K562 (cell line): ENCODE measurements around the gene MED22. TPM values are rescaled to one million over a fixed set of nuclear protein-coding genes. Genes with fewer than 3 reads are reported as not detected.
A peak's percentile ranks its signal among the peaks of the same experiment; 100 is the strongest.

Experiments used
- C11orf30 ChIP-seq: fragments of 450-650 bp; IDR thresholded peaks from 2 replicates; pipeline ENCODE4 v1.6.1; 2016; ENCODE audit warnings: low read depth, mild to moderate bottlenecking
- EHMT2 ChIP-seq: fragments of 450-650 bp; IDR thresholded peaks from 2 replicates; pipeline ENCODE4 v1.6.1; 2018; ENCODE audit warnings: antibody characterized with exemption
- ELF4 ChIP-seq: fragments of 450-650 bp; formaldehyde crosslinking; IDR thresholded peaks from 2 replicates; pipeline ENCODE4 v1.4.0; 2022; ENCODE audit warnings: missing genetic modification characterization
- ZC3H11A ChIP-seq: IDR thresholded peaks from 2 replicates; pipeline ENCODE4 v1.6.1; 2012; ENCODE audit warnings: low read depth, low read length, improper control_type of control experiment
- ZNF217 ChIP-seq: sonication (generic); formaldehyde crosslinking; IDR thresholded peaks from 2 replicates; pipeline ENCODE4 v1.8.0; 2022; ENCODE audit warnings: mild to moderate bottlenecking, missing genetic modification reagents
- ZNF263 ChIP-seq: sonication (generic); formaldehyde crosslinking; IDR thresholded peaks from 2 replicates; pipeline ENCODE4 v1.8.0; 2022; ENCODE audit warnings: mild to moderate bottlenecking, missing genetic modification reagents, borderline replicate concordance
- ZNF699 ChIP-seq: fragments of 250-450 bp; sonication (Bioruptor Pico); IDR thresholded peaks from 2 replicates; pipeline ENCODE4 v1.8.0; 2021; ENCODE audit warnings: mild to moderate bottlenecking, moderate library complexity; ENCODE audit not compliant: insufficient replicate concordance
- ZNF764 ChIP-seq: fragments of 250-450 bp; sonication (Bioruptor Pico); IDR thresholded peaks from 2 replicates; pipeline ENCODE4 v1.4.0; 2020; ENCODE audit warnings: low read depth, mild to moderate bottlenecking, moderate library complexity
- polyA plus RNA-seq, 8 experiments: library from polyadenylated mRNA; depleted of rRNA in 4 of 8; stranded (reverse) in 5 of 8; unstranded in 3 of 8; fragments of >200 nt; fragmentation: Nextera tagmentation in 2 of 8; fragmentation: Illumina TruSeq in 1 of 8; extraction: Ambion mirVana in 2 of 8; extraction: Trizol in 1 of 8; gene quantifications; 2 replicates each; pipeline versions ENCODE4 v1.2.1 to v1.2.3, GENCODE V29; 2011 to 2014; ENCODE audit warnings: inconsistent platforms in 1 of 8, missing spikeins in 1 of 8
- total RNA-seq, 7 experiments: library from RNA; depleted of rRNA in 6 of 7; stranded (reverse); fragments of >200 nt in 6 of 7; fragmentation: Illumina TruSeq in 2 of 7; extraction: Trizol in 2 of 7; gene quantifications; 2 replicates each; pipeline versions ENCODE4 v1.2.1 to v1.2.3, GENCODE V29; 2011 to 2021; ENCODE audit warnings: low replicate concordance in 1 of 7
- TF ChIP-seq, protein P1 (sequence below): fragments of 450-650 bp; IDR thresholded peaks from 2 replicates; pipeline ENCODE4 v1.6.1; 2016; ENCODE audit warnings: low read depth
- TF ChIP-seq, protein P2 (sequence below): fragments of 250-450 bp; sonication (Bioruptor Pico); IDR thresholded peaks from 2 replicates; pipeline ENCODE4 v1.5.0; 2021
- TF ChIP-seq, protein P3 (sequence below): fragments of 200-400 bp; formaldehyde crosslinking; IDR thresholded peaks from 2 replicates; pipeline ENCODE4 v1.6.1; 2017; ENCODE audit warnings: mild to moderate bottlenecking, low read depth, low read length, moderate library complexity

The MED22 gene
- total and polyA plus RNA-seq, 9 of the 15 experiments (the other 6 are each of a cell fraction or from before 2014, with no cell fraction given): 0.73 to 35.6 (median 22.3) TPM

DNA sequence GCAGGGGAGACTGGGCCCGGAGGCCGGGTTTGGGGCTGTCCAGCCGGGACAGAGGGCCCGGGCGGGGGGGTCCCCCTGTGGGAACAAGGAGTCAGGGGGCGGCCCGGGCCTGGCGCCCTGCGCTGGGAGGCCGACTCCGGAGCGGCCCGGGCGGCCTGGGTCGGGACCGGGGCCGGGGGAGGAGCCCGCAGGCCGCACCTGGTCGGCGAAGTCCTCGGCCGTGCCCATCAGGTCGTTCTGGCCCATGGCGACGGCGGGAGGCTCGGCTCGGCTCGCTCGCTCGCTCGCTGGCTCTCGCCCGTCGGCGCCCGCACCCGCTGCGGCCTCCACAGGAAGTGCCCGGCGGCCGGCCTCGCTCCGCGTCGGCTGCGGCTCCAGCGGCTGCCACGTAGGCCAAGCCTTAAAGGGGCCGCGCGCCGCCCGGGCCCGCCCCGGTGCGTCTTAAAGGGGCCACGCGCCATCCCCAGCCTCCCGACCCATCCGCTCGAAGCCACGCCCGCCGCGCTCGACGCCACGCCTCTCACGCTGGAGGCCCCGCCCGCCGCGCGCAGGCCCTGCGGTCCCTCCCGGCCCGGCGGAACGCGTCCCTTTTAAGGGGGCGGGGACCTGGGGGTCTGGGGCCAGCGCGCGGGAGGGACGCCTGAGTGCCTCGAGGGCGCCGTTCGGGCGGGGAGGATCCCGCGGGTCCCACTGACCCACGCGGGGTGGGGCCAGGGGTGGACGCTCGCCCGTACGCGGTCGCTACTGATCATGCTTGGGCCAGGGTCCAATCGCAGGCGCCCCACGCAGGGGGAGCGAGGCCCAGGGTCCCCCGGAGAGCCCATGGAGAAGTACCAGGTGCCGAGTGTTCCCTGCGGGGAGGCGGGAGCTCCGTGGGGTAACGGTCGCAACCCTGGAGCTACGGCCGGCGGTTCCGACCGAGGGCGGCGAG is 28.1 kb upstream of the MED22 start, which contains the start of the genes STKLD1 and SURF4 (continued):
- TF ChIP-seq, protein P1, sequence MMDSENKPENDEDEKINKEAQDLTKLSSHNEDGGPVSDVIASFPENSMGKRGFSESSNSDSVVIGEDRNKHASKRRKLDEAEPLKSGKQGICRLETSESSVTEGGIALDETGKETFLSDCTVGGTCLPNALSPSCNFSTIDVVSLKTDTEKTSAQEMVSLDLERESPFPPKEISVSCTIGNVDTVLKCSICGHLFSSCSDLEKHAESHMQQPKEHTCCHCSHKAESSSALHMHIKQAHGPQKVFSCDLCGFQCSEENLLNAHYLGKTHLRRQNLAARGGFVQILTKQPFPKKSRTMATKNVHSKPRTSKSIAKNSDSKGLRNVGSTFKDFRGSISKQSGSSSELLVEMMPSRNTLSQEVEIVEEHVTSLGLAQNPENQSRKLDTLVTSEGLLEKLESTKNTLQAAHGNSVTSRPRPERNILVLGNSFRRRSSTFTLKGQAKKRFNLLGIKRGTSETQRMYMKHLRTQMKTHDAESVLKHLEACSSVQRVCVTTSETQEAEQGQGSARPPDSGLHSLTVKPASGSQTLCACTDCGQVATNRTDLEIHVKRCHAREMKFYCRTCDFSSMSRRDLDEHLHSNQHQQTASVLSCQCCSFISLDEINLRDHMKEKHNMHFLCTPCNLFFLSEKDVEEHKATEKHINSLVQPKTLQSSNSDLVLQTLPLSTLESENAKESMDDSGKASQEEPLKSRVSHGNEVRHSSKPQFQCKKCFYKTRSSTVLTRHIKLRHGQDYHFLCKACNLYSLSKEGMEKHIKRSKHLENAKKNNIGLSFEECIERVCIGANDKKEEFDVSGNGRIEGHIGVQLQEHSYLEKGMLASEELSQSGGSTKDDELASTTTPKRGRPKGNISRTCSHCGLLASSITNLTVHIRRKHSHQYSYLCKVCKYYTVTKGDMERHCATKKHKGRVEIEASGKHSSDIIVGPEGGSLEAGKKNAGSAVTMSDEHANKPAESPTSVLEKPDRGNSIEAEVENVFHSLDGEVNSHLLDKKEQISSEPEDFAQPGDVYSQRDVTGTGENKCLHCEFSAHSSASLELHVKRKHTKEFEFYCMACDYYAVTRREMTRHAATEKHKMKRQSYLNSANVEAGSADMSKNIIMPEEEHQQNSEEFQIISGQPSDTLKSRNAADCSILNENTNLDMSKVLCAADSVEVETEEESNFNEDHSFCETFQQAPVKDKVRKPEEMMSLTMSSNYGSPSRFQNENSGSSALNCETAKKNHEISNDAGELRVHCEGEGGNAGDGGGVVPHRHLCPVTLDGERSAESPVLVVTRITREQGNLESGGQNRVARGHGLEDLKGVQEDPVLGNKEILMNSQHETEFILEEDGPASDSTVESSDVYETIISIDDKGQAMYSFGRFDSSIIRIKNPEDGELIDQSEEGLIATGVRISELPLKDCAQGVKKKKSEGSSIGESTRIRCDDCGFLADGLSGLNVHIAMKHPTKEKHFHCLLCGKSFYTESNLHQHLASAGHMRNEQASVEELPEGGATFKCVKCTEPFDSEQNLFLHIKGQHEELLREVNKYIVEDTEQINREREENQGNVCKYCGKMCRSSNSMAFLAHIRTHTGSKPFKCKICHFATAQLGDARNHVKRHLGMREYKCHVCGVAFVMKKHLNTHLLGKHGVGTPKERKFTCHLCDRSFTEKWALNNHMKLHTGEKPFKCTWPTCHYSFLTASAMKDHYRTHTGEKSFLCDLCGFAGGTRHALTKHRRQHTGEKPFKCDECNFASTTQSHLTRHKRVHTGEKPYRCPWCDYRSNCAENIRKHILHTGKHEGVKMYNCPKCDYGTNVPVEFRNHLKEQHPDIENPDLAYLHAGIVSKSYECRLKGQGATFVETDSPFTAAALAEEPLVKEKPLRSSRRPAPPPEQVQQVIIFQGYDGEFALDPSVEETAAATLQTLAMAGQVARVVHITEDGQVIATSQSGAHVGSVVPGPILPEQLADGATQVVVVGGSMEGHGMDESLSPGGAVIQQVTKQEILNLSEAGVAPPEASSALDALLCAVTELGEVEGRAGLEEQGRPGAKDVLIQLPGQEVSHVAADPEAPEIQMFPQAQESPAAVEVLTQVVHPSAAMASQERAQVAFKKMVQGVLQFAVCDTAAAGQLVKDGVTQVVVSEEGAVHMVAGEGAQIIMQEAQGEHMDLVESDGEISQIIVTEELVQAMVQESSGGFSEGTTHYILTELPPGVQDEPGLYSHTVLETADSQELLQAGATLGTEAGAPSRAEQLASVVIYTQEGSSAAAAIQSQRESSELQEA: no peak
- TF ChIP-seq EHMT2: no peak
- TF ChIP-seq C11orf30: no peak
- TF ChIP-seq ZNF217: no peak
- no peak for TF ChIP-seq ZNF699 (CRISPR knock-in tag)
- TF ChIP-seq ZC3H11A: no peak
- TF ChIP-seq, protein P2, sequence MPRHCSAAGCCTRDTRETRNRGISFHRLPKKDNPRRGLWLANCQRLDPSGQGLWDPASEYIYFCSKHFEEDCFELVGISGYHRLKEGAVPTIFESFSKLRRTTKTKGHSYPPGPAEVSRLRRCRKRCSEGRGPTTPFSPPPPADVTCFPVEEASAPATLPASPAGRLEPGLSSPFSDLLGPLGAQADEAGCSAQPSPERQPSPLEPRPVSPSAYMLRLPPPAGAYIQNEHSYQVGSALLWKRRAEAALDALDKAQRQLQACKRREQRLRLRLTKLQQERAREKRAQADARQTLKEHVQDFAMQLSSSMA: no peak
- TF ChIP-seq, protein P3, sequence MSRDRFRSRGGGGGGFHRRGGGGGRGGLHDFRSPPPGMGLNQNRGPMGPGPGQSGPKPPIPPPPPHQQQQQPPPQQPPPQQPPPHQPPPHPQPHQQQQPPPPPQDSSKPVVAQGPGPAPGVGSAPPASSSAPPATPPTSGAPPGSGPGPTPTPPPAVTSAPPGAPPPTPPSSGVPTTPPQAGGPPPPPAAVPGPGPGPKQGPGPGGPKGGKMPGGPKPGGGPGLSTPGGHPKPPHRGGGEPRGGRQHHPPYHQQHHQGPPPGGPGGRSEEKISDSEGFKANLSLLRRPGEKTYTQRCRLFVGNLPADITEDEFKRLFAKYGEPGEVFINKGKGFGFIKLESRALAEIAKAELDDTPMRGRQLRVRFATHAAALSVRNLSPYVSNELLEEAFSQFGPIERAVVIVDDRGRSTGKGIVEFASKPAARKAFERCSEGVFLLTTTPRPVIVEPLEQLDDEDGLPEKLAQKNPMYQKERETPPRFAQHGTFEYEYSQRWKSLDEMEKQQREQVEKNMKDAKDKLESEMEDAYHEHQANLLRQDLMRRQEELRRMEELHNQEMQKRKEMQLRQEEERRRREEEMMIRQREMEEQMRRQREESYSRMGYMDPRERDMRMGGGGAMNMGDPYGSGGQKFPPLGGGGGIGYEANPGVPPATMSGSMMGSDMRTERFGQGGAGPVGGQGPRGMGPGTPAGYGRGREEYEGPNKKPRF: no peak
- peak; percentile 66; the same call in 1 of the 2 replicates for TF ChIP-seq ZNF263 (CRISPR knock-in tag)
- no peak for TF ChIP-seq ELF4
- TF ChIP-seq ZNF764 (CRISPR knock-in tag): no peak
